Medulla oblongata (tissue), 1 donor: ENCODE results near the gene RSPH6A.

Source experiments
- DNase-seq: peaks from one replicate; pipeline ENCODE4 v3.0.0-alpha.2; 2015; ENCODE audit errors: extremely low spot score

The RSPH6A gene

GRCh38 chr19:45814851-45815480 is at the start of gene RSPH6A:
Gene RSPH6A, minus strand, starts transcription at chr19:45815308. Its CDS starts 132 bp downstream, at chr19:45815176.
- DNase-seq = no peak

- DNase-seq = no peak
Measured at GRCh38 chr19:45864629-45865082, 49.5 kb upstream of the RSPH6A start.

- DNase-seq = peak; percentile 36
Measured at GRCh38 chr19:45863840-45864628, 48.9 kb upstream of the RSPH6A start, which contains the start of gene FOXA3. Gene FOXA3, plus strand, starts transcription at chr19:45864326. Its CDS starts 131 bp downstream, at chr19:45864457.

- no peak for DNase-seq
Measured at GRCh38 chr19:45863335-45863839, 48.3 kb upstream of the RSPH6A start.

GRCh38 chr19:45862564-45863334 is 47.6 kb upstream of the RSPH6A start, which contains the start of gene SYMPK:
Gene SYMPK, minus strand, starts transcription at chr19:45863147. Its CDS starts 8,652 bp downstream, at chr19:45854495.
- DNase-seq = peak; percentile 99

GRCh38 chr19:45862271-45862563 is 47.1 kb upstream of the RSPH6A start:
- no peak for DNase-seq

GRCh38 chr19:45860359-45861259 is 45.5 kb upstream of the RSPH6A start:
- DNase-seq = no peak

DNA sequence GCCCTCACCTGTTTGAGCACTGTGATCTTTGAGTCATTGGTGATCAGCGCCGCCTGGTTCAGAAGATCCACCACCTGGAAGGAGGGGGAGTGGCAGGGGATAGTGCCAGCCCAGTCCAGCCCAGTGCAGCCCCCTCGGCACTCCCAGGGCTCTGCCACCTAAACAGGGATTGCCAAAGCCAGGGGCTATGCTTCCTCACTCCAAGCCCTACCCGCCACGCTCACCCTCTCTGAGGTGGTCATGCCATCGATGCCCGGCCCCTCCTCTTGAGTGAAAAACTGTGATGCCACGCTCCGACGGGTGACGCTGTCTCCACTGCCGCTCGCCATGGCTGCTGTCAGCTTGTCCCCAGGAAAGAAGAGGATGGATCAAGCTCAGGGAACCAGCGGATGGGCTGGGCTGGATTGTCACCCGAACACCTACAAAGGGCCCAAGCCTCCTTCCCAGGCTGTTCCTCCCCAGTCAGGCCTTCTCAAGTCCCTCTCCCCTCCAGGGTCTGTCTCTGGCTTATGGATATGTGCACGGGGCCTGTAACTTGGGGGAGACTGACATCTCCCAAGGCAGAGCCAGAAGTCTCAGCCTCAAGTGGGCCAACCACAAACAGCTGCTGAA is 39.2 kb upstream of the RSPH6A start:
- no peak for DNase-seq

DNA sequence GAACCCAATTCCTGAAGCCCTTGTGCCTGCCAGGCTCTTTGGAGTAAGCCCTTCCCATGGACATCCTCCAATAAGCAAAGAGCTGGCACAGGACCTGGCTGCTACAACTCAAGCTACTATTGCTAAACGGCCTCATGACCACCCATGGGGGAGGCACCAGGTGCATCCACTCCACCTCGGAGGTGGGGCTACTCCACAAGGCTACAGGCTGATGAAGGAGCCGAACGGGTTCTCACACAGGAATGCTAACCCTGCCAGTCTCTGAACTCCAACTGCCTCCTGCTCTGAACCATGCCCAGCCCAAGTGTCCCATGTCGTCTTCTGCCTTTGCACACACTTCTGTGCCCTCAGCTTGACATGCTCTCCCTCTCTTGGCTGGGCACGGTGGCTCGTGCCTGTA is 37.9 kb upstream of the RSPH6A start:
- peak; percentile 15 for DNase-seq

DNA sequence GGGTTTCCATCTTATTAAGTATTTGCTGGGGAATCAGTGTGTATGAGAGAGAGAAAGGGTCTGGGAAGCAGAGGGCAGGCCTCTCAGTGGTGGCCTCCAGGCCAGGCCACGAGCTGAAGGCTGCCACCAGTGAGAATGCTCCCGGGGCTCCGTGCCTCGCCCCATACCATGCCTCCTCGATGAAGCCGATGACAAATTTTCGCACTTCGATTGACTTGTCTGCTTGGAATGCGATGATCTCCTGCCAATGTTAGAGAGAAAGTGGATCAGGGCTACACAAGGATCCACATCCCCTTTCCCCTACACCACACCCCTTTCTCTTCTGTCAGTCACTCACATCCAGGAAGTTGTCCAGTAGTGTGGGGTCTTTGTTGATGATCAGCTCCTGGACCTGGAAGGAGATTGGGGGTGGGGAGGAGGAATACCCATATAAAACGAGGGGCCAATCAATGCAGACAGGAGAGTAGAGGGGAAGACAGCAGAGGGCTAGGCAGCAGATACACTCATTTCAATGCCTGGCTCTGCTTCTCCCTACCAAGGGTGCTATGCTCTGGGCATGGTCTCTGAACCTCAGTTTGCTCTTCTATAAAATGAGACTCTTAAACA is 37.1 kb upstream of the RSPH6A start:
- no peak for DNase-seq

DNA sequence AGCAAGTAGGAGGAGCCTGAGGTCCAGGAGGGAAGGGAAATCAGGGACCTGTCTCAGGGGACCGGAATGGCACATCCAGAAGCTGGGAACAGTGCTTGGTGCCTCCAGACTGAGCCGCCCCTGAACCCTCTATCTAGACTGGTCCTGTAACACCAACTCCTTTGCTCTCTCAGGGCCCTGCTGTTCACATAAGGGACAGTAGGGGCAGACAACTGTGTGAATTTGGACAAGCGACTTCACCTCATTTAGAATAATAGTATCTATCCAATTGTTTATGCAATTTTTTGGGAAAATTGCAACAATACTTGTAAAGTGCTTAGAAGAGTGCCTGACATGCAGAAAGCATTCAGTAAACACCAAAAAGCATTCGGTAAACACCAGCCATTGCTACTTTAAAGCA is 33.8 kb upstream of the RSPH6A start:
- no peak for DNase-seq

GRCh38 chr19:45847663-45848062 is 32.6 kb upstream of the RSPH6A start:
- DNase-seq = no peak

DNA sequence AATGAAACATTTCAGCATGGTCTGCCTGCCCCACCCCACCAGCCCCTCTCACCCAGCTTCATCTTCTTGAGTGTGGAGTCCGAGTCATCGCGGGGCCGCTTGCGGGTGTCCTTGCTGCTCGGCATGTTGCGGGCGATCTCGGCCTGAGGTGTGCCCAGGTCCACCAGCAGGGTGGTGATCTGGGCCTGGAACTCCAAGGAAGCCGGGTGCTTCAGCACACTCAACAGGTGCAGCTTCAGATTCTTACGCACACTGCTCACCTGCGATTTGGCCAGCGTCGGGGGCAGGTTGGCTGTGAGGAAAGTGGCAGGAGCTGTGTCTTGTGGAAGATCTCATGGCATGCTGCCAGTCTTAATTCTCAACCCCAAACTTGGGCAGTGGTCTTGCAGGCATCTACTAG is 27.1 kb upstream of the RSPH6A start:
- no peak for DNase-seq

DNA sequence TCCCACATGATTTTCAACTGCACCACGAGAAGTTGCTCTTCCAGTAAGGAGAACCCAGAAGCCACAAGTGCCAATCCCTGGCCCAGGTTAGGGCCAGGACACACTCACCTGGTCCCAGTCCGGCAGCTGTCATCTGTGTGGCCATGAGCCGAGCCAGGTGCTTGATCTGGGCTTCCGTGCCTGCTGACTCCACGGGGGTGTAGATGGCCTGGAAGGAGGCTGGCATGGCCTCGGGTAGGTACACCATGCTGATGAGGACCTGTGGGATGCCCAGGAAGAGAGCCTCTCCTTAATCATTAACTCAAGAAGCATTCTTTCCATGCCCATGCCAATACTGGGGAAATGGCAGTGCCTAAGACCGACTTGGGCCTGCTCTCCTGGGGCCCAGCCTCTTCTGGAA is 19.9 kb upstream of the RSPH6A start:
- no peak for DNase-seq

DNA sequence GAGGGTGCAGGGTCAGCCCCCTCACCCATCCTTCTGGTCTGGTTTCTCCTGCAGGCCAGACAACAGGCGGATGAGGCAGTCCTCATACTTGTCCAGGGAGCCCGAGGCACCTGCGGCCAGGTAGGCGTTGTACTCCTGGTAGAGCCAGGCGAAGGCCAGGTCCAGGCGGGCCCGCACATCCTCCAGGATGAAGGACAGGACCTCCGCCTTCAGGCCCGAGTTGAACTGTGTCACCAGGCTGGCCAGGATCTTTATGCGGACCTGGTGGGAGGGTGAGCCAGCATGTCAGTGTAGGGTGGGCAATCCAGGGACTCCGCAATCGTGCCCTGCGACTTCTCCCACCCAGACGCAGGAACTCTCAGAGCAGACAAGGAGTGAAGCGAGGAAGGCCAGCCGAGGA is 13.8 kb upstream of the RSPH6A start:
- DNase-seq = no peak

- no peak for DNase-seq
Measured at GRCh38 chr19:45828523-45828922, 13.4 kb upstream of the RSPH6A start.

GRCh38 chr19:45827459-45828093 is 12.5 kb upstream of the RSPH6A start:
- DNase-seq = no peak

DNA sequence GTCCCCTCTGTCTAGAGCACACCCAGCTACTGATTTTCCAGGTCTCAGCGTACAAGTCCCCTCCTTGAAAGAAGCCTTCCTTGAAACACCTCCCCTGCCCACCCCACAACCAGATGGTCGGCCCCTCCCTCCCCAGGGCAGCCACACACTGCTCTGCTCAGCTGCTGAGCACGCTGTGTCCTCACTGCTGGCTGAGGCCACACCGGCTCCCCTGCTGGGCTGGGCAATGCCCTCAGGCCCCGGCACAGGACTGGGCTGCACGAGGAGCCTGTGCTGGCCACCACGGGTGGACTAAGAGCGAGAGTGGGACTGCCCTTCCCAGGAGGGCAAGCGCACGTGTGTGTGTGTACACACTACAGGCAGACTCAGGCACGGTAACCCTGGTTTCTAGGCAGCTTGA is 11.8 kb upstream of the RSPH6A start:
- no peak for DNase-seq

- DNase-seq = no peak
Measured at GRCh38 chr19:45825917-45826893, 11.1 kb upstream of the RSPH6A start.
